Measurements from ENCODE around the gene SOX9.

DNA sequence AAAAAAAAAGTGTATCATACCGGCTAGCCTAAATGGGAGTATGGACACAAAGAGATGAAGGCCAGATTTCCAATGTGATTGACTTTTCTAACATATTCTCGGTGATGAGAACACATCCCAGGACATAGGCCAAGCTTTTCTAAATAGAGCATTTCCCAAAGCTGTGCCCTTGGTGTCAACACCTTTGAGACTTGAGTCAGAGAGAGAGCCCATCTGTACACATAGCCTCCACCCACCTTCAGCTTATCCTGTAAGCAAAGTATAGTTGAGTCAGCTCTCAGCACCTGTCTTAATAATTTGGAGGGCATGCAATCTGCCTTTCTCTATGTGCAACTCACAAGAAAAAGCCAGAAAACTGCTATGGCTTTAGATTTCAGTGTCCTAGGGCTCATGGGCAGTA lies 42.7 kb downstream of the SOX9 start:
- TF ChIP-seq, protein P1, sequence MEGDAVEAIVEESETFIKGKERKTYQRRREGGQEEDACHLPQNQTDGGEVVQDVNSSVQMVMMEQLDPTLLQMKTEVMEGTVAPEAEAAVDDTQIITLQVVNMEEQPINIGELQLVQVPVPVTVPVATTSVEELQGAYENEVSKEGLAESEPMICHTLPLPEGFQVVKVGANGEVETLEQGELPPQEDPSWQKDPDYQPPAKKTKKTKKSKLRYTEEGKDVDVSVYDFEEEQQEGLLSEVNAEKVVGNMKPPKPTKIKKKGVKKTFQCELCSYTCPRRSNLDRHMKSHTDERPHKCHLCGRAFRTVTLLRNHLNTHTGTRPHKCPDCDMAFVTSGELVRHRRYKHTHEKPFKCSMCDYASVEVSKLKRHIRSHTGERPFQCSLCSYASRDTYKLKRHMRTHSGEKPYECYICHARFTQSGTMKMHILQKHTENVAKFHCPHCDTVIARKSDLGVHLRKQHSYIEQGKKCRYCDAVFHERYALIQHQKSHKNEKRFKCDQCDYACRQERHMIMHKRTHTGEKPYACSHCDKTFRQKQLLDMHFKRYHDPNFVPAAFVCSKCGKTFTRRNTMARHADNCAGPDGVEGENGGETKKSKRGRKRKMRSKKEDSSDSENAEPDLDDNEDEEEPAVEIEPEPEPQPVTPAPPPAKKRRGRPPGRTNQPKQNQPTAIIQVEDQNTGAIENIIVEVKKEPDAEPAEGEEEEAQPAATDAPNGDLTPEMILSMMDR (IDR thresholded peaks at IDR 0.05; ENCODE audit: insufficient read depth, low read length, poor library complexity, severe bottlenecking) = no peak
- TF ChIP-seq EZH2phosphoT487 (conservative IDR thresholded peaks at IDR 0.05; ENCODE audit: low read length) = no peak
